Measurements from ENCODE around the gene PHC1.

DNA sequence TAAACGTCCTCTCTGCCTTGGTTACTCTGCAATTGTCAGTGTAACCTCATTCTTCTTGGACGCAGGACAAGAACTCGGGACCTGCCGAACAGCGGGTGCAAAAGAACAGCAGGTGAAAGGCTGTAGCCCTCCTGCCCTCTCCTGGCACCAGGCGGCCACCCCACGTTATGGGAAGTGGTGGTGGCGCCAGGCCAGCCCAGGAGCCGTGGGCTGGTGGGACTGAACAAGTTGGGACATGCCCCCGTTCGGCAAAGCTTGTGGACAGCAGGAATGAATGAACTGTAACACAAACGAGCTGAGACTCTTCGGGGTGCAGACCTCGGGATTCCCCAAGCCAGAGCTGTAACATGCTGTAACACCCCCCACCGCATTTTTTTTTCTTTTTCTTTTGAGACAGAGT, 41.8 kb downstream of the PHC1 start:
- TF ChIP-seq, protein P1, sequence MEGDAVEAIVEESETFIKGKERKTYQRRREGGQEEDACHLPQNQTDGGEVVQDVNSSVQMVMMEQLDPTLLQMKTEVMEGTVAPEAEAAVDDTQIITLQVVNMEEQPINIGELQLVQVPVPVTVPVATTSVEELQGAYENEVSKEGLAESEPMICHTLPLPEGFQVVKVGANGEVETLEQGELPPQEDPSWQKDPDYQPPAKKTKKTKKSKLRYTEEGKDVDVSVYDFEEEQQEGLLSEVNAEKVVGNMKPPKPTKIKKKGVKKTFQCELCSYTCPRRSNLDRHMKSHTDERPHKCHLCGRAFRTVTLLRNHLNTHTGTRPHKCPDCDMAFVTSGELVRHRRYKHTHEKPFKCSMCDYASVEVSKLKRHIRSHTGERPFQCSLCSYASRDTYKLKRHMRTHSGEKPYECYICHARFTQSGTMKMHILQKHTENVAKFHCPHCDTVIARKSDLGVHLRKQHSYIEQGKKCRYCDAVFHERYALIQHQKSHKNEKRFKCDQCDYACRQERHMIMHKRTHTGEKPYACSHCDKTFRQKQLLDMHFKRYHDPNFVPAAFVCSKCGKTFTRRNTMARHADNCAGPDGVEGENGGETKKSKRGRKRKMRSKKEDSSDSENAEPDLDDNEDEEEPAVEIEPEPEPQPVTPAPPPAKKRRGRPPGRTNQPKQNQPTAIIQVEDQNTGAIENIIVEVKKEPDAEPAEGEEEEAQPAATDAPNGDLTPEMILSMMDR (IDR thresholded peaks at IDR 0.05), result no peak
- TF ChIP-seq POLR2A (IDR thresholded peaks at IDR 0.05), result no peak

All from testis (tissue), 2 donors.